ENCODE data around the gene NCKAP1.

GRCh38 chr2:182941919-182942318, 96.3 kb downstream of the NCKAP1 start:
- TF ChIP-seq, protein P1, sequence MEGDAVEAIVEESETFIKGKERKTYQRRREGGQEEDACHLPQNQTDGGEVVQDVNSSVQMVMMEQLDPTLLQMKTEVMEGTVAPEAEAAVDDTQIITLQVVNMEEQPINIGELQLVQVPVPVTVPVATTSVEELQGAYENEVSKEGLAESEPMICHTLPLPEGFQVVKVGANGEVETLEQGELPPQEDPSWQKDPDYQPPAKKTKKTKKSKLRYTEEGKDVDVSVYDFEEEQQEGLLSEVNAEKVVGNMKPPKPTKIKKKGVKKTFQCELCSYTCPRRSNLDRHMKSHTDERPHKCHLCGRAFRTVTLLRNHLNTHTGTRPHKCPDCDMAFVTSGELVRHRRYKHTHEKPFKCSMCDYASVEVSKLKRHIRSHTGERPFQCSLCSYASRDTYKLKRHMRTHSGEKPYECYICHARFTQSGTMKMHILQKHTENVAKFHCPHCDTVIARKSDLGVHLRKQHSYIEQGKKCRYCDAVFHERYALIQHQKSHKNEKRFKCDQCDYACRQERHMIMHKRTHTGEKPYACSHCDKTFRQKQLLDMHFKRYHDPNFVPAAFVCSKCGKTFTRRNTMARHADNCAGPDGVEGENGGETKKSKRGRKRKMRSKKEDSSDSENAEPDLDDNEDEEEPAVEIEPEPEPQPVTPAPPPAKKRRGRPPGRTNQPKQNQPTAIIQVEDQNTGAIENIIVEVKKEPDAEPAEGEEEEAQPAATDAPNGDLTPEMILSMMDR (conservative IDR thresholded peaks at IDR 0.05) = no peak
- TF ChIP-seq ZFX (IDR thresholded peaks at IDR 0.05) = no peak

All from C4-2B (cell line).